ENCODE measurements around the gene OAF. TPM values are rescaled to one million over a fixed set of nuclear protein-coding genes. Genes with fewer than 3 reads are reported as not detected.

Gene OAF
- total and polyA plus RNA-seq, 9 of the 15 experiments (the other 6 are each of a cell fraction or from before 2014, with no cell fraction given) = 1.1 to 21.6 (median 7.5) TPM

DNA sequence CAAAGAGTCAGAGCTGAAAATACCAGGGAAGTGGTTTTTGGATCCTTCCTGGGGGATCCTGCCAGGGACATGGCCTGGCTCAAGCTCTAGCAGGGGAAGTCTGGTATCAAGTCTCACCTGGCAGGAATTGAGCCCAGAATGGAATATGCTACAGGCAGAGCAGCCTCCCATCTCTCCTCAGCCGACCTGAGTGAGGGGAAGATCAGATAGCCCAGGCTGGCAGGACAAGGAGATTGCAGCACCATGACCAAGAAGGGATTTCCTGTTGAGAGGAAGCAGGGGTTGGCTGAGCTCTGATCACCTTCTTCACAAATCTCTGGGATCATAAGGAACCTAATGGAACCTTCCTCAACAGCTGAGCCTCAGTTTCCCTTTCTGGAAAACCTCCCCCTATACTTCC is 13.0 kb downstream of the OAF start:
- TF ChIP-seq, protein P1, sequence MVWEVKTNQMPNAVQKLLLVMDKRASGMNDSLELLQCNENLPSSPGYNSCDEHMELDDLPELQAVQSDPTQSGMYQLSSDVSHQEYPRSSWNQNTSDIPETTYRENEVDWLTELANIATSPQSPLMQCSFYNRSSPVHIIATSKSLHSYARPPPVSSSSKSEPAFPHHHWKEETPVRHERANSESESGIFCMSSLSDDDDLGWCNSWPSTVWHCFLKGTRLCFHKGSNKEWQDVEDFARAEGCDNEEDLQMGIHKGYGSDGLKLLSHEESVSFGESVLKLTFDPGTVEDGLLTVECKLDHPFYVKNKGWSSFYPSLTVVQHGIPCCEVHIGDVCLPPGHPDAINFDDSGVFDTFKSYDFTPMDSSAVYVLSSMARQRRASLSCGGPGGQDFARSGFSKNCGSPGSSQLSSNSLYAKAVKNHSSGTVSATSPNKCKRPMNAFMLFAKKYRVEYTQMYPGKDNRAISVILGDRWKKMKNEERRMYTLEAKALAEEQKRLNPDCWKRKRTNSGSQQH (CRISPR knock-in tag; IDR thresholded peaks at IDR 0.05) = no peak
- no peak for TF ChIP-seq ZNF197 (CRISPR knock-in tag; IDR thresholded peaks at IDR 0.05; ENCODE audit: low read depth)
- TF ChIP-seq RBFOX2 (IDR thresholded peaks at IDR 0.05; ENCODE audit: low read depth, low read length) = no peak
- no peak for TF ChIP-seq POU5F1 (IDR thresholded peaks at IDR 0.05; ENCODE audit: borderline replicate concordance, low read depth, low read length, partially characterized antibody)
- TF ChIP-seq, protein P2, sequence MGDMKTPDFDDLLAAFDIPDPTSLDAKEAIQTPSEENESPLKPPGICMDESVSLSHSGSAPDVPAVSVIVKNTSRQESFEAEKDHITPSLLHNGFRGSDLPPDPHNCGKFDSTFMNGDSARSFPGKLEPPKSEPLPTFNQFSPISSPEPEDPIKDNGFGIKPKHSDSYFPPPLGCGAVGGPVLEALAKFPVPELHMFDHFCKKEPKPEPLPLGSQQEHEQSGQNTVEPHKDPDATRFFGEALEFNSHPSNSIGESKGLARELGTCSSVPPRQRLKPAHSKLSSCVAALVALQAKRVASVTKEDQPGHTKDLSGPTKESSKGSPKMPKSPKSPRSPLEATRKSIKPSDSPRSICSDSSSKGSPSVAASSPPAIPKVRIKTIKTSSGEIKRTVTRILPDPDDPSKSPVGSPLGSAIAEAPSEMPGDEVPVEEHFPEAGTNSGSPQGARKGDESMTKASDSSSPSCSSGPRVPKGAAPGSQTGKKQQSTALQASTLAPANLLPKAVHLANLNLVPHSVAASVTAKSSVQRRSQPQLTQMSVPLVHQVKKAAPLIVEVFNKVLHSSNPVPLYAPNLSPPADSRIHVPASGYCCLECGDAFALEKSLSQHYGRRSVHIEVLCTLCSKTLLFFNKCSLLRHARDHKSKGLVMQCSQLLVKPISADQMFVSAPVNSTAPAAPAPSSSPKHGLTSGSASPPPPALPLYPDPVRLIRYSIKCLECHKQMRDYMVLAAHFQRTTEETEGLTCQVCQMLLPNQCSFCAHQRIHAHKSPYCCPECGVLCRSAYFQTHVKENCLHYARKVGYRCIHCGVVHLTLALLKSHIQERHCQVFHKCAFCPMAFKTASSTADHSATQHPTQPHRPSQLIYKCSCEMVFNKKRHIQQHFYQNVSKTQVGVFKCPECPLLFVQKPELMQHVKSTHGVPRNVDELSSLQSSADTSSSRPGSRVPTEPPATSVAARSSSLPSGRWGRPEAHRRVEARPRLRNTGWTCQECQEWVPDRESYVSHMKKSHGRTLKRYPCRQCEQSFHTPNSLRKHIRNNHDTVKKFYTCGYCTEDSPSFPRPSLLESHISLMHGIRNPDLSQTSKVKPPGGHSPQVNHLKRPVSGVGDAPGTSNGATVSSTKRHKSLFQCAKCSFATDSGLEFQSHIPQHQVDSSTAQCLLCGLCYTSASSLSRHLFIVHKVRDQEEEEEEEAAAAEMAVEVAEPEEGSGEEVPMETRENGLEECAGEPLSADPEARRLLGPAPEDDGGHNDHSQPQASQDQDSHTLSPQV (IDR thresholded peaks at IDR 0.05) = no peak
- no peak for TF ChIP-seq SMARCB1 (IDR thresholded peaks at IDR 0.05; ENCODE audit: insufficient read length, low read depth)
- TF ChIP-seq ZNF384 (IDR thresholded peaks at IDR 0.05; ENCODE audit: low read depth, low read length) = no peak
- TF ChIP-seq ZNF174 (CRISPR knock-in tag; IDR thresholded peaks at IDR 0.05) = no peak
- TF ChIP-seq, protein P3, sequence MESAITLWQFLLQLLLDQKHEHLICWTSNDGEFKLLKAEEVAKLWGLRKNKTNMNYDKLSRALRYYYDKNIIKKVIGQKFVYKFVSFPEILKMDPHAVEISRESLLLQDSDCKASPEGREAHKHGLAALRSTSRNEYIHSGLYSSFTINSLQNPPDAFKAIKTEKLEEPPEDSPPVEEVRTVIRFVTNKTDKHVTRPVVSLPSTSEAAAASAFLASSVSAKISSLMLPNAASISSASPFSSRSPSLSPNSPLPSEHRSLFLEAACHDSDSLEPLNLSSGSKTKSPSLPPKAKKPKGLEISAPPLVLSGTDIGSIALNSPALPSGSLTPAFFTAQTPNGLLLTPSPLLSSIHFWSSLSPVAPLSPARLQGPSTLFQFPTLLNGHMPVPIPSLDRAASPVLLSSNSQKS (CRISPR knock-in tag; IDR thresholded peaks at IDR 0.05) = no peak
- no peak for TF ChIP-seq TAF9B (IDR thresholded peaks at IDR 0.05; ENCODE audit: partially characterized antibody)
- TF ChIP-seq, protein P4, sequence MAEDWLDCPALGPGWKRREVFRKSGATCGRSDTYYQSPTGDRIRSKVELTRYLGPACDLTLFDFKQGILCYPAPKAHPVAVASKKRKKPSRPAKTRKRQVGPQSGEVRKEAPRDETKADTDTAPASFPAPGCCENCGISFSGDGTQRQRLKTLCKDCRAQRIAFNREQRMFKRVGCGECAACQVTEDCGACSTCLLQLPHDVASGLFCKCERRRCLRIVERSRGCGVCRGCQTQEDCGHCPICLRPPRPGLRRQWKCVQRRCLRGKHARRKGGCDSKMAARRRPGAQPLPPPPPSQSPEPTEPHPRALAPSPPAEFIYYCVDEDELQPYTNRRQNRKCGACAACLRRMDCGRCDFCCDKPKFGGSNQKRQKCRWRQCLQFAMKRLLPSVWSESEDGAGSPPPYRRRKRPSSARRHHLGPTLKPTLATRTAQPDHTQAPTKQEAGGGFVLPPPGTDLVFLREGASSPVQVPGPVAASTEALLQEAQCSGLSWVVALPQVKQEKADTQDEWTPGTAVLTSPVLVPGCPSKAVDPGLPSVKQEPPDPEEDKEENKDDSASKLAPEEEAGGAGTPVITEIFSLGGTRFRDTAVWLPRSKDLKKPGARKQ (CRISPR knock-in tag; IDR thresholded peaks at IDR 0.05) = no peak
- no peak overlapping the region for H3K4me3 ChIP-seq
- H3K9ac ChIP-seq (ENCODE audit: insufficient read depth in 1 of 2, low read depth in 2 of 2, low read length in 2 of 2) = no peak overlapping the region
- no peak overlapping the region for H2AFZ ChIP-seq (ENCODE audit: low read depth, low read length)
- H3K36me3 ChIP-seq (ENCODE audit: control insufficient read depth, insufficient read depth, low read length) = no peaks in the 10 kb centered on the region
- no peak overlapping the region for H3K4me2 ChIP-seq (ENCODE audit: insufficient read depth, low read length)
- ATAC-seq (no peak), FAIRE-seq (no peak), DNase-seq (ENCODE audit: extremely low read depth in 1 of 4, low spot score in 3 of 4) (no peak)
- peaks cover 0 to 9% of the 10 kb centered on the region in 2 experiments; a peak in 1 of 5 replicates for H3K4me1 ChIP-seq (replicated peaks in 1 of 2; ENCODE audit: control insufficient read depth in 2 of 2, insufficient read depth in 2 of 2, low read length in 2 of 2)
- intact Hi-C loops (cut with micrococcal nuclease) = no loop called here
- no peak overlapping the region for H3K27ac ChIP-seq (ENCODE audit: extremely low read depth, low read depth, low read length)
- WGBS (ENCODE audit: insufficient coverage, low coverage, missing lambda C conversion rate) = 11% methylated on average over 1 of the region's 1 CpG
- no peaks in the 10 kb centered on the region; a peak in 1 of 5 replicates for H3K27me3 ChIP-seq (ENCODE audit: control insufficient read depth in 2 of 2, insufficient read depth in 2 of 2, low read length in 2 of 2)
- no peaks in the 10 kb centered on the region for H3K79me2 ChIP-seq (ENCODE audit: control insufficient read depth, insufficient read depth, low read length)
- 0 out of 2 replicates have a peak, but pooled peaks cover 25% of the 10 kb centered on the region for H4K20me1 ChIP-seq (replicated peaks; ENCODE audit: control insufficient read depth, insufficient read depth, low read length)
- CTCF ChIA-PET (ENCODE audit: low intra/inter-chr PET ratio) = no interaction called here
- in situ Hi-C loops (cut with MboI) = no loop called here
- no peaks in the 10 kb centered on the region for H3K9me3 ChIP-seq (replicated peaks; ENCODE audit: control insufficient read depth, insufficient read depth, low read depth, low read length)
- POLR2A ChIA-PET = interaction anchor here (0.7 to 1.1 kb wide), 4 partner anchors 10 to 173 kb away, joined by 3 to 6 read pairs (median 3); no protein-coding TSS in a partner anchor
- no TSS peak for BruUV-seq (replicated peaks)
- H3K9me1 ChIP-seq (ENCODE audit: control insufficient read depth, insufficient read depth, low read length) = peaks cover 3% of the 10 kb centered on the region

Measured in K562 (cell line).